Mesendoderm (in vitro differentiated cells): ENCODE results near the gene PALM.
"Not testable (repeated sequence)": the region's sequence is repeated elsewhere in the genome, so short reads cannot be mapped to it uniquely, and the experiment has no call there.

ENCODE experiments used
- DNase-seq: peaks from one replicate; pipeline ENCODE4 v3.0.0; 2013
- H2AK5ac ChIP-seq: 2 replicates; pipeline ENCODE4 v1.6.1; 2013; ENCODE audit warnings: low read length, inconsistent platforms
- H2BK120ac ChIP-seq: 2 replicates; pipeline ENCODE4 v1.6.1; 2013; ENCODE audit warnings: low read depth, mild to moderate bottlenecking, low read length, moderate library complexity, mixed read lengths
- H2BK15ac ChIP-seq: replicated peaks from 2 replicates; pipeline ENCODE4 v1.6.1; 2013; ENCODE audit warnings: low read depth, mild to moderate bottlenecking, moderate library complexity
- H2BK5ac ChIP-seq: 2 replicates; pipeline ENCODE4 v1.6.1; 2013; ENCODE audit warnings: low read length, inconsistent platforms
- H3K18ac ChIP-seq: 2 replicates; pipeline ENCODE4 v1.6.1; 2013; ENCODE audit warnings: mild to moderate bottlenecking, low read length, mixed read lengths
- H3K23ac ChIP-seq: one replicate; pipeline ENCODE4 v1.6.1; 2013; ENCODE audit warnings: low read length
- H3K27ac ChIP-seq: 2 replicates; pipeline ENCODE4 v1.5.1; 2013; ENCODE audit warnings: low read depth, mild to moderate bottlenecking, inconsistent platforms, low read length, moderate library complexity
- H3K27me3 ChIP-seq: 2 replicates; pipeline ENCODE4 v1.6.1; 2013; ENCODE audit warnings: low read length, control low read depth, mild to moderate bottlenecking, inconsistent platforms; ENCODE audit not compliant: insufficient read depth, poor library complexity
- H3K36me3 ChIP-seq: 2 replicates; pipeline ENCODE4 v1.6.1; 2013; ENCODE audit warnings: low read length, inconsistent platforms; ENCODE audit not compliant: control insufficient read depth, insufficient read depth
- H3K4ac ChIP-seq: one replicate; pipeline ENCODE4 v1.6.1; 2013; ENCODE audit warnings: low read depth, mild to moderate bottlenecking, low read length, moderate library complexity
- H3K4me1 ChIP-seq: 2 replicates; pipeline ENCODE4 v1.6.1; 2013; ENCODE audit warnings: low read depth, low read length, inconsistent platforms; ENCODE audit not compliant: control insufficient read depth
- H3K4me2 ChIP-seq: 2 replicates; pipeline ENCODE4 v1.6.1; 2013; ENCODE audit warnings: low read length
- H3K4me3 ChIP-seq: 2 replicates; pipeline ENCODE4 v1.5.1; 2013; ENCODE audit warnings: mild to moderate bottlenecking, low read length
- H3K56ac ChIP-seq: one replicate; pipeline ENCODE4 v1.6.1; 2013; ENCODE audit warnings: low read length
- H3K79me1 ChIP-seq: 2 replicates; pipeline ENCODE4 v1.6.1; 2013; ENCODE audit warnings: low read length, inconsistent platforms
- H3K79me2 ChIP-seq: 2 replicates; pipeline ENCODE4 v1.6.1; 2013; ENCODE audit warnings: mild to moderate bottlenecking, low read length; ENCODE audit not compliant: control insufficient read depth, insufficient read depth
- H3K9ac ChIP-seq: 2 replicates; pipeline ENCODE4 v1.6.1; 2013; ENCODE audit warnings: low read length, inconsistent platforms
- H4K5ac ChIP-seq: one replicate; pipeline ENCODE4 v1.6.1; 2013; ENCODE audit warnings: low read length
- H4K8ac ChIP-seq: one replicate; pipeline ENCODE4 v1.6.1; 2013; ENCODE audit warnings: low read depth, mild to moderate bottlenecking, control low read depth, low read length, moderate library complexity
- WGBS: extraction: QIAGEN DNeasy Blood & Tissue Kit; methylation state at CpG from one replicate; pipeline ENCODE4 v1.1.7; 2013; ENCODE audit warnings: low lambda C conversion rate, missing lambda C conversion rate; ENCODE audit not compliant: insufficient coverage; ENCODE audit errors: extremely low coverage; 5-methylcytosine and 5-hydroxymethylcytosine counted together

The PALM gene

DNA sequence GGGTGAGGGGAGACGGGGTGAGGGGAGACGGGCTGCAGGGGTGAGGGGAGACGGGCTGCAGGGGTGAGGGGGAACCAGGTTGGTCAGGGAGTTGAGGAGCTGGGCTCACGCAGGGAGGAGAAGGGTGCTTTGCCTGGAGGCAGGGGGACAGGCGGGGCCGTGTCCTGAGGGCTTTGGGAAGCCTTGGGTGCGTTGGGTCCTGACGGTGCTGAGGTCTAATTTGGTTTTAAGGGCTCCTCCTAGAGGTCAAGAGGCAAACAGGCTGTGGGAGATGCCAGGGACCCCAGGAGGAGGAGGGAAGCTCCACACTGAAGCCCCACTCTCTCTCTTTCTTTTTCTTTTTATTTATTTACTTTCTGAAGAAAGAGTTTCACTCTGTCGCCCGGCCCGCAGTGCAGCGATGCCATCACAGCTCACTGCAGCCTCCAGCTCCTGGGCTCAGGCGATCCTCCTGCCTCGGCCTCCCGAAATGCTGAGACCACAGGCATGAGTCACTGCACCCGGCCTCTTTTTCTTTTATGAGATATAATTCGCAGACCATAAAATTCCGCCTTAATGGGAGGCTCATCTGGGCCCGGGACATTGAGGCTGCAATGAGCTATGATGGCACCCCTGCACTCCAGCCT lies 32.9 kb downstream of the PALM start:
- Histone ChIP-seq H3K4me1 (no peaks in the 10 kb centered on the region), H3K4ac (no peak overlapping the region), H3K79me2 (no peaks in the 10 kb centered on the region), H2BK15ac (no peak overlapping the region), H2BK120ac (no peak overlapping the region), H4K8ac (no peak overlapping the region), H2AK5ac (no peak overlapping the region), H3K56ac (no peak overlapping the region), H3K79me1 (no peaks in the 10 kb centered on the region), H3K36me3 (no peaks in the 10 kb centered on the region), H3K18ac (no peak overlapping the region), H3K4me3 (no peak overlapping the region), H3K4me2 (no peak overlapping the region), H3K27ac (no peak overlapping the region), H3K27me3 (no peaks in the 10 kb centered on the region), H4K5ac (no peak overlapping the region), H3K9ac (no peak overlapping the region), H3K23ac (no peak overlapping the region), H2BK5ac (no peak overlapping the region)
- WGBS, result no CpG with 5 or more reads among the region's 19 CpGs
- peak; percentile 85 for DNase-seq

DNA sequence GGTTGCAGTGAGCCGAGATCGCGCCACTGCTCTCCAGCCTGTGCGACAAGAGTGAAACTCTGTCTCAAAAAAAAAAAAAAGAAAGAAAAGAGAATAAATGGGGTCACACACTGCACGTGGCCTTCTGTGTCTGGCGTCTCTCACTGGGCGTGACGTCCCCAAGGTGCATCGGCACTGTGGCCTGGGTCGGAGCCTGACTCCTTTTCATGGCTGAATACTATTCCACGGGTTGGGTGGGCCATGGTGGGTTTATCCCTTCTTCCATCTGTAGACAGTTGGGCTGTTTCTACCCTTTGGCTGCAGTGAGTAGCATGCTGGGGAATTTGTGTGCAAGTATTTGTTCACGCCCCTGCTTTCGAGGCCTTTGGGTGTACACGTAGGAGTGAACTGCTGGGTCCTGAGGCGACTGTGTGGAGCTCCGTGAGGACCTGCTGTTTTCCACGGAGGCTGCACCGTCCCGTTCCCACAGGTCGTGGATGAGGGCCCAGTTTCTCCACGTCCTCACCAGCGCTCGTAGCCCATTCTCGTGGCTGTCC lies 33.9 kb downstream of the PALM start:
- Histone ChIP-seq H2BK120ac (no peak overlapping the region), H2AK5ac (no peak overlapping the region), H3K4me2 (no peak overlapping the region), H4K5ac (no peak overlapping the region), H3K27ac (no peak overlapping the region), H3K18ac (no peak overlapping the region), H3K36me3 (no peaks in the 10 kb centered on the region), H2BK15ac (no peak overlapping the region), H3K23ac (no peak overlapping the region), H3K4ac (no peak overlapping the region), H3K4me1 (no peaks in the 10 kb centered on the region), H3K79me1 (no peaks in the 10 kb centered on the region), H3K79me2 (no peaks in the 10 kb centered on the region), H3K9ac (no peak overlapping the region), H2BK5ac (no peak overlapping the region), H3K4me3 (no peak overlapping the region), H4K8ac (no peak overlapping the region), H3K56ac (no peak overlapping the region), H3K27me3 (no peaks in the 10 kb centered on the region)
- no peak for DNase-seq
- WGBS, result no CpG with 5 or more reads among the region's 24 CpGs

- Histone ChIP-seq H2BK5ac (no peak overlapping the region), H3K56ac (no peak overlapping the region), H3K79me2 (no peaks in the 10 kb centered on the region), H3K79me1 (no peaks in the 10 kb centered on the region), H4K8ac (no peak overlapping the region), H3K27ac (no peak overlapping the region), H2AK5ac (no peak overlapping the region), H3K4me3 (no peak overlapping the region), H2BK15ac (no peak overlapping the region), H3K18ac (no peak overlapping the region), H3K27me3 (no peaks in the 10 kb centered on the region), H3K36me3 (no peaks in the 10 kb centered on the region), H3K4me2 (no peak overlapping the region), H3K9ac (no peak overlapping the region), H2BK120ac (no peak overlapping the region), H3K23ac (no peak overlapping the region), H3K4ac (no peak overlapping the region), H4K5ac (no peak overlapping the region), H3K4me1 (no peaks in the 10 kb centered on the region)
- peak; percentile 30 for DNase-seq
- no CpG with 5 or more reads among the region's 13 CpGs for WGBS
Measured at GRCh38 chr19:743168-743687, 34.5 kb downstream of the PALM start.

DNA sequence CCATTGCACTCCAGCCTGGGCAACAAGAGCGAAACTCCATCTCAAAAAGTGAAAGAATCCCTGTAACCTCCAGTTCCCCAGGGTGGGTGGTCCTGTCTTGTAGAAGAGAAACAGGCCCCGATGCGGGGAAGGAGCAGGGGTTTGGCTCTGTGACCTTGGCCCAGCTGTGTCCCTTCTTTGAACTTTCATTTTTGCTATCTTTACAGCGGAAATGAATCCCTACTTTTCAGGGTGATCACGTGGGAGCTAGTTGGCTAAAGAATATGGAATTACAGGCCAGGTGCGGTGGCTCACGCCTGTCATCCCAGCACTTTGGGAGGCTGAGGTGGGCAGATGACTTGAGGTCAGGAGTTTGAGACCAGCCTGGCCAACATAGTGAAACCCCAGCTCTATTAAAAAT lies 36.4 kb downstream of the PALM start:
- not testable (repeated sequence) for DNase-seq, H3K27ac ChIP-seq, H4K5ac ChIP-seq, H3K79me1 ChIP-seq, H2BK15ac ChIP-seq, H3K79me2 ChIP-seq, H3K4me2 ChIP-seq, H3K4me1 ChIP-seq, H4K8ac ChIP-seq, H3K4me3 ChIP-seq, H2BK5ac ChIP-seq, H3K4ac ChIP-seq, H3K18ac ChIP-seq, H2AK5ac ChIP-seq, H3K9ac ChIP-seq, H3K56ac ChIP-seq, H3K36me3 ChIP-seq, H3K27me3 ChIP-seq, H3K23ac ChIP-seq, H2BK120ac ChIP-seq
- no CpG with 5 or more reads among the region's 7 CpGs for WGBS

DNA sequence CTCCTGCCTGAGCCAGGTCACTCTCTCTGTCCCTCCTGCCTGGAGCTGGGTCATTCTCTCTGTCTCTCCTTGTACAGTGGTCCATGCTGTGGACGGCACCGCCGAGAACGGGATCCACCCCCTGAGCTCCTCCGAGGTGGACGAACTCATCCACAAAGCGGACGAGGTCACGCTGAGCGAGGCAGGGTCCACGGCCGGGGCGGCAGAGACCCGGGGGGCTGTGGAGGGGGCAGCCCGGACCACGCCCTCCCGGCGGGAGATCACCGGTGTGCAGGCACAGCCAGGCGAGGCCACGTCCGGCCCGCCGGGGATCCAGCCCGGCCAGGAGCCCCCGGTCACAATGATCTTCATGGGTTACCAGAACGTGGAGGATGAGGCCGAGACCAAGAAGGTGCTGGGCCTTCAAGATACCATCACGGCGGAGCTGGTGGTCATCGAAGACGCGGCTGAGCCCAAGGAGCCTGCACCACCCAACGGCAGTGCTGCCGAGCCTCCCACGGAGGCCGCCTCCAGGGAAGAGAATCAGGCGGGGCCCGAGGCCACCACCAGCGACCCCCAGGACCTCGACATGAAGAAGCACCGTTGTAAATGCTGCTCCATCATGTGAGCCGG lies 37.6 kb downstream of the PALM start:
- no CpG with 5 or more reads among the region's 43 CpGs for WGBS
- Histone ChIP-seq H2BK5ac (no peak overlapping the region), H3K18ac (no peak overlapping the region), H2BK120ac (no peak overlapping the region), H3K4me2 (no peak overlapping the region), H3K4ac (no peak overlapping the region), H4K5ac (no peak overlapping the region), H3K56ac (no peak overlapping the region), H3K4me3 (no peak overlapping the region), H3K79me1 (no peaks in the 10 kb centered on the region), H3K23ac (no peak overlapping the region), H3K36me3 (no peaks in the 10 kb centered on the region), H2AK5ac (no peak overlapping the region), H3K27me3 (no peaks in the 10 kb centered on the region), H3K27ac (no peak overlapping the region), H2BK15ac (no peak overlapping the region), H3K79me2 (no peaks in the 10 kb centered on the region), H4K8ac (no peak overlapping the region), H3K9ac (no peak overlapping the region), H3K4me1 (no peaks in the 10 kb centered on the region)
- DNase-seq, result no peak
